ENCODE results near the gene MFGE8. TPM values are rescaled to one million over a fixed set of nuclear protein-coding genes. Genes with fewer than 3 reads are reported as not detected.

The MFGE8 gene
- polyA plus RNA-seq, 1 donor from 2014 or later = 1.1 TPM

GRCh38 chr15:88905576-88905975 is 7.6 kb downstream of the MFGE8 start:
- no peaks in the 10 kb centered on the region for H3K27me3 ChIP-seq (ENCODE audit: insufficient read depth, low read depth, low read length)
- H2AFZ ChIP-seq (ENCODE audit: low read depth, low read length) = no peak overlapping the region
- H3F3A ChIP-seq (ENCODE audit: insufficient read depth, low read length, poor library complexity, severe bottlenecking) = no peaks in the 10 kb centered on the region
- H3K9me2 ChIP-seq (ENCODE audit: insufficient read depth, low read length) = no peaks in the 10 kb centered on the region
- no peak for TF ChIP-seq TAF1 (IDR thresholded peaks at IDR 0.05; ENCODE audit: low read depth)
- no peak for TF ChIP-seq EP300 (conservative IDR thresholded peaks at IDR 0.05; ENCODE audit: poor library complexity, severe bottlenecking)
- no peak for TF ChIP-seq REST (IDR thresholded peaks at IDR 0.05; ENCODE audit: borderline replicate concordance)
- no peak for TF ChIP-seq CTCF (IDR thresholded peaks at IDR 0.05; ENCODE audit: poor library complexity, severe bottlenecking)
- TF ChIP-seq MXI1 (conservative IDR thresholded peaks at IDR 0.05; ENCODE audit: poor library complexity, severe bottlenecking) = no peak
- TF ChIP-seq POLR2AphosphoS5 (IDR thresholded peaks at IDR 0.05) = no peak
- no peak for TF ChIP-seq SMC3 (conservative IDR thresholded peaks at IDR 0.05; ENCODE audit: poor library complexity)
- no peak for TF ChIP-seq EZH2 (IDR thresholded peaks at IDR 0.05; ENCODE audit: borderline replicate concordance, insufficient read depth, low read length, poor library complexity, severe bottlenecking)
- no peak for TF ChIP-seq RAD21 (conservative IDR thresholded peaks at IDR 0.05)
- H4K20me1 ChIP-seq (ENCODE audit: insufficient read depth) = no peaks in the 10 kb centered on the region
- H3K79me2 ChIP-seq (replicated peaks; ENCODE audit: insufficient read depth, low read length) = no peaks in the 10 kb centered on the region
- no peak overlapping the region for H3K9ac ChIP-seq (ENCODE audit: low read length)
- H3K27ac ChIP-seq (ENCODE audit: low read length) = no peak overlapping the region
- no peaks in the 10 kb centered on the region for H3K9me3 ChIP-seq (ENCODE audit: low read length)
- no peak overlapping the region for H3K4me3 ChIP-seq (ENCODE audit: low read length)
- no peaks in the 10 kb centered on the region for H3K36me3 ChIP-seq (ENCODE audit: insufficient read depth, low read length)
- no peak overlapping the region for H3K4me2 ChIP-seq (ENCODE audit: low read length)

GRCh38 chr15:88904624-88905327 is 8.4 kb downstream of the MFGE8 start:
- H3K9ac ChIP-seq (ENCODE audit: low read length) = no peak overlapping the region
- TF ChIP-seq RAD21 (conservative IDR thresholded peaks at IDR 0.05) (peak; percentile 87), MXI1 (conservative IDR thresholded peaks at IDR 0.05; ENCODE audit: poor library complexity, severe bottlenecking) (no peak), REST (IDR thresholded peaks at IDR 0.05; ENCODE audit: borderline replicate concordance) (no peak), CTCF (IDR thresholded peaks at IDR 0.05; ENCODE audit: poor library complexity, severe bottlenecking) (peak; percentile 97), EZH2 (IDR thresholded peaks at IDR 0.05; ENCODE audit: borderline replicate concordance, insufficient read depth, low read length, poor library complexity, severe bottlenecking) (no peak), SMC3 (conservative IDR thresholded peaks at IDR 0.05; ENCODE audit: poor library complexity) (peak; percentile 93), POLR2AphosphoS5 (IDR thresholded peaks at IDR 0.05) (no peak)
- H2AFZ ChIP-seq (ENCODE audit: low read depth, low read length) = no peak overlapping the region
- H3K9me2 ChIP-seq (ENCODE audit: insufficient read depth, low read length) = no peaks in the 10 kb centered on the region
- no peaks in the 10 kb centered on the region for H3K36me3 ChIP-seq (ENCODE audit: insufficient read depth, low read length)
- no peak overlapping the region for H3K27ac ChIP-seq (ENCODE audit: low read length)
- H4K20me1 ChIP-seq (ENCODE audit: insufficient read depth) = no peaks in the 10 kb centered on the region
- H3K9me3 ChIP-seq (ENCODE audit: low read length) = no peaks in the 10 kb centered on the region
- H3K27me3 ChIP-seq (ENCODE audit: insufficient read depth, low read depth, low read length) = no peaks in the 10 kb centered on the region
- H3F3A ChIP-seq (ENCODE audit: insufficient read depth, low read length, poor library complexity, severe bottlenecking) = no peaks in the 10 kb centered on the region
- H3K4me3 ChIP-seq (ENCODE audit: low read length) = no peak overlapping the region
- no peak overlapping the region for H3K4me2 ChIP-seq (ENCODE audit: low read length)
- H3K79me2 ChIP-seq (replicated peaks; ENCODE audit: insufficient read depth, low read length) = no peaks in the 10 kb centered on the region
